Right cardiac atrium (tissue), 5 donors: Measurements from ENCODE around the gene TAF1C. TPM values are rescaled to one million over a fixed set of nuclear protein-coding genes. Genes with fewer than 3 reads are reported as not detected.
A peak's percentile ranks its signal among the peaks of the same experiment; 100 is the strongest.

Experiments used
- ATAC-seq, 2 donors: fragments of 200-7000 bp; cut with Tn5 transposase; one replicate each; pipeline versions ENCODE4 v1.8.0 to v1.9.1; 2020; ENCODE audit warnings: moderate library complexity in 2 of 2, mild to moderate bottlenecking in 1 of 2
- DNase-seq, 3 donors: peaks; one replicate each; pipeline ENCODE4 v3.0.0-alpha.2; 2020
- H3K27ac ChIP-seq: one replicate; pipeline ENCODE4 v1.5.1; 2013; ENCODE audit warnings: mild to moderate bottlenecking, low read length, control low read depth, moderate library complexity
- H3K27me3 ChIP-seq: one replicate; pipeline ENCODE4 v1.6.1; 2013; ENCODE audit not compliant: control insufficient read depth, insufficient read depth
- H3K4me1 ChIP-seq: one replicate; pipeline ENCODE4 v1.6.1; 2013; ENCODE audit warnings: low read length; ENCODE audit not compliant: control insufficient read depth, insufficient read depth
- H3K4me3 ChIP-seq: one replicate; pipeline ENCODE4 v1.5.1; 2013; ENCODE audit warnings: low read length, control low read depth
- H3K9me3 ChIP-seq: one replicate; pipeline ENCODE4 v1.6.1; 2013; ENCODE audit warnings: low read length; ENCODE audit not compliant: control insufficient read depth
- WGBS: extraction: QIAGEN DNeasy Blood & Tissue Kit; methylation state at CpG from one replicate; pipeline ENCODE4 v1.1.7; 2013; 5-methylcytosine and 5-hydroxymethylcytosine counted together
- intact Hi-C, 4 donors: fragments of 100-400 bp; cut with DNase I; formaldehyde crosslinking; loops; one replicate each; pipeline versions ENCODE4 v1.11.0 to v1.14.0; 2022 to 2023
- polyA plus RNA-seq: library from polyadenylated mRNA; stranded (reverse); fragments of 200-250 nt; gene quantifications from one replicate; pipeline ENCODE4 v1.2.3, GENCODE V29; 2013
- total RNA-seq, 4 donors: library from RNA; stranded (reverse); fragmentation: NEBNext Ultra II Directional; extraction: Animal tissue kit (Norgen Biotek cat#: 25700); gene quantifications; one replicate each; pipeline ENCODE4 v1.2.1, GENCODE V29; 2021
- donor health status: healthy with polysubstance abuse.
- donor health status: DM: no; HTN: yes; CAD: no.
- donor health status: DM: no; HTN: no; CAD: no.
- donor health status: DM: no; HTN: yes; CAD: no; lungs with severe emphysema.
- donor health status: DM: yes; HTN: yes; CAD: no.

TAF1C gene
- total and polyA plus RNA-seq, 5 donors, result 26.0 to 36.2 (median 29.3) TPM

DNA sequence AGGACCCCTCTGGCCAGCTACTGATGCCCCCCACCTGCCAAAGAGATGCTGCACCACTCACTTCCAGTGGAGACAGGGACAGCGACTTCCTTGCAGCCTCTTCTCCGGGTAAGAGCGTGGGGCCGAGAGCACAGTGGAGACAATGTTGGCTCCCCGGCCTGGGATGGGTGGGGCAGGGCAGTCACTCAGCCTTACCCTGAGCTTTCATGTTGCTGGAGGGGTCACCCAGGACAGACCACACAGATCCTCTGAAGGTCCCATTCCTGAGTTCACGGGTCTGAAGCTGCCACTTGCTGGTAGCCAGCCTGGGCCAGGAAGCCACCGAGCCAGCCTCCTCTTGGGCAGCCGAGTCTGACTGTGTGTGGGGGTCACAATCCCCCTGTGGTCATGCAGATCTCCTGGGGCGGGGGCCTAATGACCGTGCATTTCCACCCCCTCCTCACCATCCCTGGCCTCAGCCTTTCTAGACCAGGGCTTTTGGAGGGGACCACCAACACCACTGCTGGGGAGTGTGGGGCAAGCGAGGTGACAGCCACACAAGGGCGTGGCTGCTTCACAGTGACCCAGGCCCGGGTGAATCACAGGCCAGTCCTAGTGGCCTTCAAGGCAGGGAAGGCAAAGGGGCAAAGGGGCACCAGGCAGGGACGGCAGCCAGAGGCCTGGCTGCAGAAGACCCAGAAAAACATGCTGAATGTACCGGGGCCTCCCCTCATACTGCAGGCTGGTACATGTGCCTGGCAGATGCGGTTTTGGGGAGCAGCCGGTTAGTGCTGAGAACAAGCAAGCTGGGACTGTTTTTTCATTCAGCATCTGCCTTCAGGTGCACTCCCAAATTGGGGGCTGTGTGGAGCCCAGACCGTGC, 10.4 kb downstream of the TAF1C start:
- Histone ChIP-seq H3K4me3 (no peak overlapping the region), H3K27ac (peak overlapping the region; percentile 55), H3K4me1 (peaks cover 7% of the 10 kb centered on the region), H3K9me3 (no peaks in the 10 kb centered on the region), H3K27me3 (no peaks in the 10 kb centered on the region)
- WGBS, result 51% methylated on average over 18 of the region's 18 CpGs
- ATAC-seq (peak; percentile 15 to 44), DNase-seq (peak in 2 of 3 donors; percentile 55 to 58)
- intact Hi-C loops, result loop anchor here in 2 of 4 donors (10.0 kb wide), 3 partner anchors 92 to 222 kb away; partner anchors contain the start of gene OSGIN1 (in 1 of the 2)

DNA sequence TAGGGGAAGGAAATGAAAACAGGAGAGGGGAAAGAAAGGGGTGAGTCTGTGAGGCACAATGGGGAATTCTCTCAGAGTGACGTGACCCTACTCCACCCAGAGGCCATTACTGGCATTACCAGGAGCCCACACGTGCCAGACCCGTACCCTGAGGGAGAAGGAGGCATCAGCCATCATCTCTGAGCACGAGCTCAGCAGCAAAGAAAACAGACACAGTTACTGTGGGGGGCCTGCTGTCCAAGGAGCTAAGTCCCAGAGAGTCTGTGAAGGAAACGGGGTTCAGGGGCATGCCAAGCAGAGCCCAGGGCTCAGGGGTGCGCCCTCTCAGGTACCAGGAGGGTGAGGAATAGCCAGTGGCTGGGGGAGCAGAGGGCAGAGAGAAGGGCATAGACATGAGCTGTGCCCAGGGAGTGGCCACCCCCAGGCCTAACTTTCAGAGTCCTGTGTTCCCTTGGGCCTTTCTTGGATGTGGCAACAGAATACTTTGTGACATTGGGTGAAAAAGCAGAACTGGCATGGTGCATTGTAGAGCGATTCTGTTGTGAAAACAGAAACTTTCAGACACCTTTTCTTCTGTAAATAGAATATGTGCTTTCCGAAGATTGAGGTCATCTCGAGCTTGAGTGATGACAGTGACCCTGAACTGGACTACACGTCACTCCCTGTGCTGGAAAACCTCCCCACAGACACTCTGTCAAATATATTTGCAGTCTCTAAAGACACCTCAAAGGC, 11.3 kb downstream of the TAF1C start:
- no peaks in the 10 kb centered on the region for H3K9me3 ChIP-seq
- ATAC-seq (peak; percentile 59 to 71), DNase-seq (peak; percentile 58 to 75 (median 70))
- intact Hi-C loops, result loop anchor here in 2 of 4 donors (10.0 kb wide), 3 partner anchors 91 to 221 kb away; partner anchors contain the start of gene OSGIN1 (in 1 of the 2)
- H3K27me3 ChIP-seq, result no peaks in the 10 kb centered on the region
- H3K4me1 ChIP-seq, result peaks cover 7% of the 10 kb centered on the region
- peak overlapping the region; percentile 55 for H3K27ac ChIP-seq
- H3K4me3 ChIP-seq, result no peak overlapping the region
- WGBS, result 30% methylated on average over 10 of the region's 10 CpGs

DNA sequence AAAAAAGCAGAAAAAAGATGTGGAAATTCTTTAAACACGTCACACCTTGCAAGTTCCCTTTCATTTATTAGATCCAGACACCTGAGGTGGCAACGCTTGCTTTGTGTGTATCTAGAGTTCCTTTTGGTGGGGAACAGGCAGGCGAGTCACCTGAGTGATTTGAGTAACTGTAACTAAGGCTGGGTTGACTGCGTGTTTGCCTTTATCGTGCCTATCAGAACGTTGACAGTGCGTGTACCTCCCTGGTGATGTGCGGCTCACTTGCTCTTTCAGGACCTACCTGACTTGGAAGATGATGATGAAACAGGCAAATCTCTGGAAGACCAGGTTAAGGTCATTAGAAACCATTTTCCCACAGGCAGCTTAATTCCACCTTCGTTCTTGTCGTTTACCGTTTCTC, 12.5 kb downstream of the TAF1C start:
- intact Hi-C loops, result loop anchor here in 2 of 4 donors (10.0 kb wide), 3 partner anchors 90 to 220 kb away; partner anchors contain the start of gene OSGIN1 (in 1 of the 2)

DNA sequence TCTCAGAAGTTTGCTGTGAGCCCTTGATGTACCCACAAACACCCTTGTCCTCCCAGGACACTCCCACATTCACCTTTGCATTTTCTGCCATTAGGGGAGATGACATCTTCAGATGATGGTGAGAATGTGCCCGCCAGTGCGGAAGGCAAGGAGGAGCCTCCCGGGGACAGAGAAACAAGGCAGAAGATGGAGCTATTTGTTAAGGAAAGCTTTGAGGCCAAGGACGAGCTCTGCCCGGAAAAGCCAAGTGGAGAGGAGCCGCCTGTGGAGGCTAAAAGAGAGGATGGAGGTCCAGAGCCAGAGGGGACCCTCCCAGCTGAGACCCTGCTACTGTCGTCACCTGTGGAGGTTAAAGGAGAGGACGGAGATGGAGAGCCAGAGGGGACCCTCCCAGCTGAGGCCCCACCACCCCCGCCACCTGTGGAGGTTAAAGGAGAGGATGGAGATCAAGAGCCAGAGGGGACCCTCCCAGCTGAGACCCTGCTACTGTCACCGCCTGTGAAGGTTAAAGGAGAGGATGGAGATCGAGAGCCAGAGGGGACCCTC, 17.0 kb downstream of the TAF1C start:
- WGBS, result 75% methylated on average over 11 of the region's 11 CpGs
- H3K27ac ChIP-seq, result no peak overlapping the region
- no peaks in the 10 kb centered on the region for H3K4me1 ChIP-seq
- H3K9me3 ChIP-seq, result no peaks in the 10 kb centered on the region
- H3K4me3 ChIP-seq, result no peak overlapping the region
- ATAC-seq, result no peak
- DNase-seq, result no peak
- intact Hi-C loops, result loop anchor here in 2 of 4 donors (10.0 kb wide), 3 partner anchors 85 to 215 kb away; partner anchors contain the start of gene OSGIN1 (in 1 of the 2)
- no peaks in the 10 kb centered on the region for H3K27me3 ChIP-seq

More for the DNA sequence above, 12.5 kb downstream of the TAF1C start:
- H3K27me3 ChIP-seq, result no peaks in the 10 kb centered on the region
- 86% methylated on average over 11 of the region's 11 CpGs for WGBS
- H3K27ac ChIP-seq, result no peak overlapping the region
- ATAC-seq (no peak), DNase-seq (no peak)
- H3K9me3 ChIP-seq, result no peaks in the 10 kb centered on the region
- H3K4me1 ChIP-seq, result peaks cover 7% of the 10 kb centered on the region
- H3K4me3 ChIP-seq, result no peak overlapping the region

DNA sequence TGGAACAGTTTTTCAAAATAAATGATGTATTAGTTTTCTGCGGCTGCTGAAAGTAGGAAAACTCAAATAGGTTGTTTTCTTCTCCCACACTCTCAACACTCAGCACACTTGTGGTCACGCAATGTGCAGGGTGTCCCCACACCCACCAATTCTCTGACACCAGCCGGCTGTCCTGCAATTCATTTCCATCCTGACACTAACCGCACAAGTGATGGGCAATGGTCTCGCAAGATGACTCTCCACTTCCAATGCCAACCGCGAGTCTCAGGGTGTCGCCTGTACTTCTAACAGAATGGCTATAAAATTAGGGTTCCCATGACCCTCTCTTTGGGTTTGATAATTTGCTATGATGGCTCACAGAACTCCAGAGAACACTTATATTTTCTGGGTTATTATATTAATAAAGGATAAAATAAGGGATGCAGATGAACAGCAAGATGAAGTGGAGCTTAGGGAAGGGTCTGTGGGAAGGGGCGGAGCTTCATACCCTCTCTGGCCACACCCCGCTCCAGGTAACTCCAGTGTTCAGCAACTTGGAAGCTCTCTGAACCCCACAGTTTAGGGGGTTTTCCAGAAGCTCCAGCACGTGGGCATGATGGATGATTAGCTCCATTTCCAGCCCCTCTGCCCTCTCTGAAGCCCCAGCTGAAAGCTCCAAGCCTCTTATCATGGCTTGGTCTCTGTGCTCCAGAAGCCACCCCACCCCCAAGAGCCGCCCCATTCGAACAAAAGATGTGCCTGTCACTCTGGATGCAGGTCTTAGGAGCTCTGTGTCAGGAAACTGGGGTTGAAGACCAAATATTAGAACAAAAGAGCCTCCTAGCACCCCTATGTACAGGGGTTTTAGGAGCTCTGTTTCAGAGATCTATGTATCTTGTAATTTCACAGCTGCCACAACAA, 19.8 kb downstream of the TAF1C start:
- Histone ChIP-seq H3K4me3 (no peak overlapping the region), H3K4me1 (no peaks in the 10 kb centered on the region), H3K9me3 (no peaks in the 10 kb centered on the region), H3K27ac (no peak overlapping the region), H3K27me3 (no peaks in the 10 kb centered on the region)
- DNase-seq (no peak), ATAC-seq (no peak)
- intact Hi-C loops, result no loop called here
- 81% methylated on average over 13 of the region's 13 CpGs for WGBS

DNA sequence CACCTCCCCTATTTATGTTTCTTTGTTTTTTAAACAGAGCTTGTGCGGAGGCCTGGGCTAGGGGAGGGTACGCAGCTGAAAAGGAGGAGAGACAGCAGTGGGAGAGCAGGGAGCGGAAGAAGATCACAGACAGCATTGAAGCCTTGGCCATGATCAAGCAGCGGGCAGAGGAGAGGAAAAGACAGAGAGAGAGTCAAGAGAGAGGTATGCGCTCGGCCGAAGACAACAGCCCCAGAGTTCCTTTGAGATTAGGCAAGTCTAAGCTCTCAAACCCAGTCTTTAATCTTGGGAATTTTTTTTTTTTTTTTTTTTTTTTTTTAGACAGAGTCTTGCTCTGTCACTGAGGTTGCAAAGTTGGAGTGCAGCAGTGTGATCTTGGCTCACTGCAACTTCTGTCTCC, 21.1 kb downstream of the TAF1C start:
- Histone ChIP-seq H3K4me1 (no peaks in the 10 kb centered on the region), H3K27ac (no peak overlapping the region), H3K9me3 (no peaks in the 10 kb centered on the region), H3K4me3 (no peak overlapping the region), H3K27me3 (no peaks in the 10 kb centered on the region)
- ATAC-seq (no peak), DNase-seq (no peak)
- intact Hi-C loops, result no loop called here
- WGBS, result 84% methylated on average over 7 of the region's 7 CpGs

DNA sequence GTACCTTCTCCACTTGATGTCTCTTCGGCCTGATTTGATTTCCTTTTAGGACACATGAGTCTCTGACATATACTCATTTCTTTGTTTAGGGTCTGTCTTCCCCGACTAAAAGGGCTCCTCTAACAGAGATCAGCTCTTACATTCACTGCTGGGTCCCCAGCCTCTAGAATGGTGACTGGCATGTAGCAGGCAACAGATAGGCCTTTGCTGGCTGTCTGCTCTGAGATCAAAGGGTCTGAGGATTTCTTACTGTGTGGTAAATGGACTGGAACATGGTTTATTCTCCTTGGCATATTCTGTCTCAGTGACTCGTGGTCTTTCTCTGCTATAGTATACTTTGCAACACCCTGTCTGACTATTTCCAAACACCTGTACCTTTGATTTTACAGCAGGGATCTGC, 25.1 kb downstream of the TAF1C start:
- Histone ChIP-seq H3K9me3 (no peaks in the 10 kb centered on the region), H3K27ac (no peak overlapping the region), H3K27me3 (no peaks in the 10 kb centered on the region), H3K4me1 (no peaks in the 10 kb centered on the region), H3K4me3 (no peak overlapping the region)
- intact Hi-C loops, result no loop called here
- 65% methylated on average over 3 of the region's 3 CpGs for WGBS
- ATAC-seq, result no peak
- DNase-seq, result no peak

DNA sequence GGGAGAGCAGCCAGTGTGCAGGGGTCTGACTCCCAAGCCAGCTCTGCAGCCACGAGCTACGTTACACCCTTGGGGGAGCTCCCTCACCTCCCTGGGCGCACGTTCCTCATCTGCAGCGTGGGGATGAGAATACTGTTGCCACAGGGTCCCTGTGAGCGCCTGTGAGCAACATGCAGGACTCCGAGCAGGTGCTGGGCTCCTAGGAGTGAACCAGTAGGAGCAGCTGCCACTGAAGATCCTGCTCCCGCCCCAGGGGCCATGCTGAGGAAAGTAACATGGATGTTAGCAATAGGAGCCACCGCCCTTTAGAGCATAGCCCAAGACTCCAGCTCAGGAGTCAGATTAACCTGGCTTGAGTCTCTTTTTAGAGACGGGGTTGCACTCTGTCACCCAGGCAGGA, 25.8 kb downstream of the TAF1C start:
- H3K27ac ChIP-seq, result no peak overlapping the region
- H3K4me1 ChIP-seq, result no peaks in the 10 kb centered on the region
- DNase-seq, result no peak
- H3K9me3 ChIP-seq, result no peaks in the 10 kb centered on the region
- no peaks in the 10 kb centered on the region for H3K27me3 ChIP-seq
- intact Hi-C loops, result no loop called here
- ATAC-seq, result no peak
- no peak overlapping the region for H3K4me3 ChIP-seq
- 84% methylated on average over 10 of the region's 10 CpGs for WGBS

DNA sequence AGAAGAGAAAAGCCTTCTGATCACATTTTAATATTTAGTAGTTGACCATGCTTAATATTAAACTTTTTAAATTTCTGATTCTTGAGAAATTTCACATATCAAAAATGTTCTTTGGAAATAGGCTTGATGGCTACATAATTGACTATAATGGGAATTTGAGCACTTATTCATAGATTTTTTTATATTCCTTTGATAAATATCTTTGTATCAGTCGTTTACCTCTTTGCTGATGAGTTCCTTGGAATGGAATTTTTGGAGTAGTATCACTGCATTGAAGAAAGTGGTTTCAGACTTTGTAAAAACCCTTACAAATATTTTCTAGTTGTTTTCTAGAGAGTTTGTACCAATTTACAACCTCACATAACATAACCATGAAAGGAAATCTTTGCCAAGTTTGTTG, 27.1 kb downstream of the TAF1C start:
- H3K27ac ChIP-seq, result no peak overlapping the region
- DNase-seq (no peak), ATAC-seq (no peak)
- no peaks in the 10 kb centered on the region for H3K4me1 ChIP-seq
- H3K27me3 ChIP-seq, result no peaks in the 10 kb centered on the region
- intact Hi-C loops, result no loop called here
- no peak overlapping the region for H3K4me3 ChIP-seq
- H3K9me3 ChIP-seq, result no peaks in the 10 kb centered on the region
- 47% methylated on average over 1 of the region's 1 CpG for whole genome bisulfite sequencing

DNA sequence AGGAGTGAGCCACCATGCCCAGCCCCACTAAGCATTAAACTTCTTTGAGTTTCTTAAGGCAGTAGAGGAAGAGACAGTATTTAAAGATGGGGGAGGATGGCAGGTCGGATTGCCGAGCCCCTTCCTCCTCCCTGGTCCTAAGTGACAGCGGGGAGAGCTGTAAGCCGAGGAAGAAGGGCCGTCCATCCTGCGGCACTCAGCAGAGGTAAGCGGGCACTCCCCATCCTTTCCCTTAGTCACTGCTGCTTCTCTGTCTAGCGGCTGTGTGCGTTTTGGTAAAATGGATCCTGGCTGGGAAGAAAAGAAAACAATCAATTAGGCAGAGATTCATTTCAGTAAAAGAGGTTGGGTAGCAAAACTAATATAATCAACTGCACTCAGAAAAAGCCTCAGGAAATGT, 27.9 kb downstream of the TAF1C start:
- intact Hi-C loops, result no loop called here
- Histone ChIP-seq H3K4me1 (no peaks in the 10 kb centered on the region), H3K27me3 (no peaks in the 10 kb centered on the region), H3K9me3 (no peaks in the 10 kb centered on the region), H3K27ac (no peak overlapping the region), H3K4me3 (no peak overlapping the region)
- ATAC-seq (no peak), DNase-seq (no peak)
- WGBS, result 32% methylated on average over 9 of the region's 9 CpGs
